H7 (cell line): ENCODE results near the gene ACIN1. TPM values are rescaled to one million over a fixed set of nuclear protein-coding genes. Genes with fewer than 3 reads are reported as not detected.
A peak's percentile ranks its signal among the peaks of the same experiment; 100 is the strongest.

Experiments
- DNase-seq: peaks from one replicate; pipeline ENCODE4 v3.0.0; 2012
- H3K27me3 ChIP-seq: 2 replicates; pipeline ENCODE4 v1.6.0; 2011; ENCODE audit warnings: mild to moderate bottlenecking, low read length; ENCODE audit not compliant: control insufficient read depth, insufficient read depth
- H3K36me3 ChIP-seq: replicated peaks from 2 replicates; pipeline ENCODE4 v1.5.1; 2011; ENCODE audit warnings: low read length; ENCODE audit not compliant: control insufficient read depth, insufficient read depth
- H3K4me3 ChIP-seq: 2 replicates; pipeline ENCODE4 v1.5.1; 2011; ENCODE audit warnings: low read depth, mild to moderate bottlenecking, control low read depth, low read length, moderate library complexity; ENCODE audit not compliant: insufficient read depth
- total RNA-seq: library from RNA; depleted of rRNA; stranded (reverse); fragments of >200 nt; shearing (Covaris generic); gene quantifications from 2 replicates; pipeline ENCODE4 v1.2.3, GENCODE V29; 2014; rRNA removed

ACIN1 gene, protein sequence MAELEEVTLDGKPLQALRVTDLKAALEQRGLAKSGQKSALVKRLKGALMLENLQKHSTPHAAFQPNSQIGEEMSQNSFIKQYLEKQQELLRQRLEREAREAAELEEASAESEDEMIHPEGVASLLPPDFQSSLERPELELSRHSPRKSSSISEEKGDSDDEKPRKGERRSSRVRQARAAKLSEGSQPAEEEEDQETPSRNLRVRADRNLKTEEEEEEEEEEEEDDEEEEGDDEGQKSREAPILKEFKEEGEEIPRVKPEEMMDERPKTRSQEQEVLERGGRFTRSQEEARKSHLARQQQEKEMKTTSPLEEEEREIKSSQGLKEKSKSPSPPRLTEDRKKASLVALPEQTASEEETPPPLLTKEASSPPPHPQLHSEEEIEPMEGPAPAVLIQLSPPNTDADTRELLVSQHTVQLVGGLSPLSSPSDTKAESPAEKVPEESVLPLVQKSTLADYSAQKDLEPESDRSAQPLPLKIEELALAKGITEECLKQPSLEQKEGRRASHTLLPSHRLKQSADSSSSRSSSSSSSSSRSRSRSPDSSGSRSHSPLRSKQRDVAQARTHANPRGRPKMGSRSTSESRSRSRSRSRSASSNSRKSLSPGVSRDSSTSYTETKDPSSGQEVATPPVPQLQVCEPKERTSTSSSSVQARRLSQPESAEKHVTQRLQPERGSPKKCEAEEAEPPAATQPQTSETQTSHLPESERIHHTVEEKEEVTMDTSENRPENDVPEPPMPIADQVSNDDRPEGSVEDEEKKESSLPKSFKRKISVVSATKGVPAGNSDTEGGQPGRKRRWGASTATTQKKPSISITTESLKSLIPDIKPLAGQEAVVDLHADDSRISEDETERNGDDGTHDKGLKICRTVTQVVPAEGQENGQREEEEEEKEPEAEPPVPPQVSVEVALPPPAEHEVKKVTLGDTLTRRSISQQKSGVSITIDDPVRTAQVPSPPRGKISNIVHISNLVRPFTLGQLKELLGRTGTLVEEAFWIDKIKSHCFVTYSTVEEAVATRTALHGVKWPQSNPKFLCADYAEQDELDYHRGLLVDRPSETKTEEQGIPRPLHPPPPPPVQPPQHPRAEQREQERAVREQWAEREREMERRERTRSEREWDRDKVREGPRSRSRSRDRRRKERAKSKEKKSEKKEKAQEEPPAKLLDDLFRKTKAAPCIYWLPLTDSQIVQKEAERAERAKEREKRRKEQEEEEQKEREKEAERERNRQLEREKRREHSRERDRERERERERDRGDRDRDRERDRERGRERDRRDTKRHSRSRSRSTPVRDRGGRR
- total RNA-seq, result 83.4 and 89.5 TPM in 2 replicates

GRCh38 chr14:23094666-23095195 lies at the start of gene ACIN1:
TSS of gene ACIN1 (minus strand) at chr14:23095136. CDS start at chr14:23095112, 24 bp downstream.
- H3K36me3 ChIP-seq, result peaks cover 32% of the 10 kb centered on the region
- H3K4me3 ChIP-seq, result peak within 1 kb of the TSS; percentile 92
- peak; percentile 89 for DNase-seq
- H3K27me3 ChIP-seq, result no peaks in the 10 kb centered on the region

GRCh38 chr14:23143911-23144310 lies 49.0 kb upstream of the ACIN1 start:
- Histone ChIP-seq H3K36me3 (peaks cover 14% of the 10 kb centered on the region), H3K4me3 (no peak overlapping the region), H3K27me3 (no peaks in the 10 kb centered on the region)
- DNase-seq, result no peak

GRCh38 chr14:23142826-23143225 lies 47.9 kb upstream of the ACIN1 start:
- Histone ChIP-seq H3K27me3 (no peaks in the 10 kb centered on the region), H3K36me3 (peaks cover 16% of the 10 kb centered on the region), H3K4me3 (no peak overlapping the region)
- no peak for DNase-seq

GRCh38 chr14:23141706-23142444 lies 46.9 kb upstream of the ACIN1 start:
- peaks cover 19% of the 10 kb centered on the region for H3K36me3 ChIP-seq
- DNase-seq, result no peak

DNA sequence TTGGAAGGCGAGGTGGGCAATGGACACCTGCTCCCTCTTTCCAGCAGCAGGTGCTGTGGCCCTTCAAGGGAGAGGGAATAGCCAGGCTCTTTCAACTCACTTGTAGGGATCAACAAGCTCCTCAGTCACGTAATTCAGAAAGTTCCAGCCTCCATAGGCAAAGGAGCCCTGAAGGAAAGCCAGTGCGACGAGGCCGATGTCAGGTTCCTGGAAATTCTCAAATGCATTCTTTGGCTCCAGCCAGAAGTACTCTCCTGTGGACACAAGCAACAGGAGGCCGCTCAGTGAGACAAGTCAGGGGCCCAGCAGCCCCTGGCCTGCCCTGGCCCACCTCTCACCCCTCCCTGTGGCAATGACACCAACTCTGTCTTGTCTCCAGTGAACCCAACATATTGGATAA lies 45.4 kb upstream of the ACIN1 start:
- no peak for DNase-seq
- Histone ChIP-seq H3K36me3 (peaks cover 23% of the 10 kb centered on the region), H3K27me3 (no peaks in the 10 kb centered on the region), H3K4me3 (no peak overlapping the region)

More at GRCh38 chr14:23141706-23142444, 46.9 kb upstream of the ACIN1 start:
- H3K4me3 ChIP-seq, result no peak overlapping the region
- H3K27me3 ChIP-seq, result no peaks in the 10 kb centered on the region

GRCh38 chr14:23139874-23140273 lies 44.9 kb upstream of the ACIN1 start:
- DNase-seq, result no peak
- Histone ChIP-seq H3K27me3 (no peaks in the 10 kb centered on the region), H3K36me3 (peaks cover 23% of the 10 kb centered on the region), H3K4me3 (no peak overlapping the region)

DNA sequence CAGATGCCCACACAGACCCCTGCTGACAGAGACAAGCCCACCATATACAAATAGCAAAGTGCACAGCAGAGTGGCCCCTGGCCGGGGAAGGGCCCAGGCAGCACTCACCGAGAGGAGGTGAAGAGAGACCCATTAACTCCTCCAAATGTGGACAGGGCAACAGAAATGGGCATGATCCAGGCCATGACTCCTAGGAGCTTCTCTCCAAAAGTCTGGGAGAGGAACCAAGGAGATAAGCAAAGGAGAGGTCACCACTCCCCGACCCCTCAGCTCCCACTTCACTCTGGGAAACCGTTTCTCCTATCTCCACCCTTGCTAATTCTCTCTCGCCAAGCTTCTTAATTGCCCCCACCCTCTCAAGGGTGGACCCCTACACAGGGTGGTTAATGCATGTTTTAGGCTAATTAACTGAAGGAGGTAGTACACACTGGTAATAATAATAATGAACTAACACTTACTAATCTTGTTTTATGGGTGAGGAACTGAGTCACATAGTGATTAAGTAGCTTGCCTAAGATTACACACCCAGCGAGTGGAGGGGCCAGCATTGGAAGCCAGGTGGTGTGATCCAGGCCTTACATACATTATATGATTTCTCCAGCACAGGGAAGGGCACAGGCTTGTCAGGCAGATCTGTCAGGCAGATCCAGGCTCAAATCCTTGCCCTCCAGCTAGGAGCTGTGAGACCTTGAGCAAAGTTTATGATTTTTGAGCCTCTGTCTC lies 43.0 kb upstream of the ACIN1 start:
- Histone ChIP-seq H3K36me3 (peaks cover 22% of the 10 kb centered on the region), H3K4me3 (no peak overlapping the region), H3K27me3 (no peaks in the 10 kb centered on the region)
- no peak for DNase-seq

GRCh38 chr14:23137192-23137812 lies 42.4 kb upstream of the ACIN1 start:
- no peak overlapping the region for H3K4me3 ChIP-seq
- peaks cover 18% of the 10 kb centered on the region for H3K36me3 ChIP-seq
- DNase-seq, result no peak
- H3K27me3 ChIP-seq, result no peaks in the 10 kb centered on the region

DNA sequence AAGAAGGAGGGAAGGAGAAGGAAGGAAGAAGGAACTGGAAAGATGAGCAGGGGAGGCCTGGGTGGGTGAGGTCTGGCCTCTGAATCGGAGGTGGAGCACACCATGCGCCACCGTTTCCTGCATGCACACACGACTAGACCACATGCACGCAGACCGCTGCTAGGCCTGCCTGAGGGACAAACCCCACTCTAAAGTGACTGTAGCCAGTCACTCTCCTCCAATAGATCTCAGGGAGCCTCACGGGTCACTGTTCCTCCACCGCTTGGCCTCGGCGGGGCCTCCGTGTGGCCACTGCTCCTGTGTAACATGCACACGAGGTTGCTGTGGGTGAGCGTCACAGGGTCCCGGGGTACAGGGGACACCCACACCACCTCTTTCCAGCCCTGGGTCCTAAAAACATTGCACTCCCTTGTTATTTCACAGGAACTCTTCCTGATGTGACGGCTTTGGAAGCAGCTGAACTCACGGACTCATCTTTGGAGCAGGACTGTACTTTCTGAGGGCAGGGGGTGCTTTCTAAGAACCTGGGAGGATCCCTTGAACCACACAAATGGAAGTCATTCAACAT lies 41.7 kb upstream of the ACIN1 start:
- no peaks in the 10 kb centered on the region for H3K27me3 ChIP-seq
- H3K4me3 ChIP-seq, result no peak overlapping the region
- peaks cover 18% of the 10 kb centered on the region for H3K36me3 ChIP-seq
- no peak for DNase-seq

- DNase-seq, result no peak
- H3K4me3 ChIP-seq, result no peak overlapping the region
- H3K36me3 ChIP-seq, result peaks cover 15% of the 10 kb centered on the region
- no peaks in the 10 kb centered on the region for H3K27me3 ChIP-seq
Observed at GRCh38 chr14:23132970-23133369, 38.0 kb upstream of the ACIN1 start.

- no peak overlapping the region for H3K4me3 ChIP-seq
- peaks cover 15% of the 10 kb centered on the region for H3K36me3 ChIP-seq
- no peaks in the 10 kb centered on the region for H3K27me3 ChIP-seq
- no peak for DNase-seq
Observed at GRCh38 chr14:23131482-23131881, 36.5 kb upstream of the ACIN1 start.

- Histone ChIP-seq H3K36me3 (peaks cover 12% of the 10 kb centered on the region), H3K27me3 (no peaks in the 10 kb centered on the region), H3K4me3 (no peak overlapping the region)
- DNase-seq, result no peak
Observed at GRCh38 chr14:23130871-23131270, 35.9 kb upstream of the ACIN1 start.
